Tibial artery (tissue), 4 donors: ENCODE data around the gene MATCAP1.

ENCODE experiments used
- DNase-seq, 2 donors: peaks; one replicate each; pipeline ENCODE4 v3.0.0-alpha.2; 2019
- H3K27ac ChIP-seq, 2 donors: fragments of 200-600 bp; sonication (generic) in 1 of 2; 1 replicate in 1 of 2; 2 replicates in 1 of 2; pipeline ENCODE4 v1.5.1; 2018 to 2019; ENCODE audit warnings: mild to moderate bottlenecking in 1 of 2
- H3K27me3 ChIP-seq, 2 donors: fragments of 200-600 bp; sonication (generic) in 1 of 2; one replicate each; pipeline versions ENCODE4 v1.5.1 to v1.6.0; 2016 to 2019
- H3K36me3 ChIP-seq, 3 donors: fragments of 200-600 bp; sonication (generic) in 2 of 3; one replicate each; pipeline ENCODE4 v1.5.1; 2016 to 2019; ENCODE audit warnings: mild to moderate bottlenecking in 2 of 3
- H3K4me1 ChIP-seq, 4 donors: fragments of 200-600 bp; sonication (generic) in 2 of 4; 1 replicate in 3 of 4; 2 replicates in 1 of 4; pipeline ENCODE4 v1.5.1; 2016 to 2019
- H3K4me3 ChIP-seq, 2 donors: fragments of 200-600 bp; sonication (generic) in 1 of 2; 1 replicate in 1 of 2; 2 replicates in 1 of 2; pipeline ENCODE4 v1.5.1; 2018 to 2019; ENCODE audit warnings: mild to moderate bottlenecking in 2 of 2
- H3K9me3 ChIP-seq, 3 donors: fragments of 200-600 bp; sonication (generic) in 1 of 3; one replicate each; pipeline ENCODE4 v1.5.1; 2016 to 2019
- intact Hi-C: fragments of 100-400 bp; cut with DNase I; formaldehyde crosslinking; loops from one replicate; pipeline ENCODE4 v1.15.0; 2023; ENCODE audit warnings: low total_unique reads
- TF ChIP-seq, protein P1 (sequence below), 2 experiments: fragments of 200-600 bp in 1 of 2; fragments of 450-650 bp in 1 of 2; IDR thresholded peaks; one replicate each; pipeline ENCODE4 v1.5.1; 2017 to 2019; ENCODE audit warnings: antibody characterized with exemption in 2 of 2, mild to moderate bottlenecking in 1 of 2, moderate library complexity in 1 of 2

Gene MATCAP1

DNA sequence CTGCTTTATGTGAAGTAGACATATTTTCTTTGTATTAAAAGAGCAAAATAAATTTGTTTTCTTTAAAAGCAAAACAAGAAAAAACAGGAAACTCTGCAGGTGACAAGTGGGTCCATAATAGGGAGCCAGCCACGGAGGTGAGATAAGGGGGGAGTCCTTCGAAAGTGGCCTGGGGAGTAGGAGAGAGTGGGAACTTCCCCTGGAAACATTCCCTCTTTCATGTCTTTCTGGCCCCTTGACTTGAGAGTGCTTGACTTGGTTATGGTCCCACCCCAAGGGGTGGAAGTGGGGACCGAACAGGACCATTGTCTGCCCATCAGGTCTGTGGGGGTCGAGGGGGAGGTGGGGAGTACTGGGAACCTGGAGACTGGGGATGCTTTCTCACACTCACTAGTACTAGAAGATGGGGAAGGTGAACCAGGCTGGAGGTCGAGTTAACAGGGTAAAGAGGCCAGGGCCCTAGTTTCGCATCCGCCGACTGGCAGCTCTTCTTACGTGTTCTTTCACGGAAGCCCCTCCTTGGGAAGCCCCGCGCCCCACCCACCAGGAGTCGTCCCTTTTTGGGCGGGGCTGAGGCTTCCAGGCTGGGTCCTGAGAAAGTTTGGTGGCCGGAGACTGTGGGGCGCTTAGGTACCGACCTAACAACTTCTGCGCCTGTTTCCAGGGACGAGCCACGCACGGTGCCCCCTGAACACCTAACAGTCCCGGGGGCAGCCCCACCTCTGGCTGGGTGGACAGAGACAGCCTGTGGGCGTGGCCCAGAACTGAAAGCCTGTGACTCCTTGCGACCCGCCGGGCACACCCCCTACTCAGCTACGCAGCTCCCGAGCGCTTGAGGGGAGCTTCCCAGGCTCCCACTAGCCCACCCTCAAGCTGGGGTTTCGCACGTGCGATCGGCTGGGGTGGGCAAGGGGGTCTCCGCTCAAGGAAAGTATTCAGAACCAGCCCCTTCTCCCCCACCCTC lies 24.8 kb downstream of the MATCAP1 start:
- no peaks in the 10 kb centered on the region for H3K9me3 ChIP-seq
- intact Hi-C loops: loop anchor here (5.0 kb wide), 2 partner anchors 142 to 1082 kb away; no protein-coding TSS in a partner anchor
- peak overlapping the region; percentile 71 to 80 for H3K27ac ChIP-seq
- H3K27me3 ChIP-seq: peaks cover 0 to 26% of the 10 kb centered on the region in 2 donors
- no peak for DNase-seq
- peaks cover 4 to 66% (median 53%) of the 10 kb centered on the region in 4 donors for H3K4me1 ChIP-seq
- H3K4me3 ChIP-seq: peak overlapping the region; percentile 70 to 93
- H3K36me3 ChIP-seq: no peaks in the 10 kb centered on the region
- TF ChIP-seq, protein P1, sequence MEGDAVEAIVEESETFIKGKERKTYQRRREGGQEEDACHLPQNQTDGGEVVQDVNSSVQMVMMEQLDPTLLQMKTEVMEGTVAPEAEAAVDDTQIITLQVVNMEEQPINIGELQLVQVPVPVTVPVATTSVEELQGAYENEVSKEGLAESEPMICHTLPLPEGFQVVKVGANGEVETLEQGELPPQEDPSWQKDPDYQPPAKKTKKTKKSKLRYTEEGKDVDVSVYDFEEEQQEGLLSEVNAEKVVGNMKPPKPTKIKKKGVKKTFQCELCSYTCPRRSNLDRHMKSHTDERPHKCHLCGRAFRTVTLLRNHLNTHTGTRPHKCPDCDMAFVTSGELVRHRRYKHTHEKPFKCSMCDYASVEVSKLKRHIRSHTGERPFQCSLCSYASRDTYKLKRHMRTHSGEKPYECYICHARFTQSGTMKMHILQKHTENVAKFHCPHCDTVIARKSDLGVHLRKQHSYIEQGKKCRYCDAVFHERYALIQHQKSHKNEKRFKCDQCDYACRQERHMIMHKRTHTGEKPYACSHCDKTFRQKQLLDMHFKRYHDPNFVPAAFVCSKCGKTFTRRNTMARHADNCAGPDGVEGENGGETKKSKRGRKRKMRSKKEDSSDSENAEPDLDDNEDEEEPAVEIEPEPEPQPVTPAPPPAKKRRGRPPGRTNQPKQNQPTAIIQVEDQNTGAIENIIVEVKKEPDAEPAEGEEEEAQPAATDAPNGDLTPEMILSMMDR (IDR thresholded peaks at IDR 0.05): no peak

DNA sequence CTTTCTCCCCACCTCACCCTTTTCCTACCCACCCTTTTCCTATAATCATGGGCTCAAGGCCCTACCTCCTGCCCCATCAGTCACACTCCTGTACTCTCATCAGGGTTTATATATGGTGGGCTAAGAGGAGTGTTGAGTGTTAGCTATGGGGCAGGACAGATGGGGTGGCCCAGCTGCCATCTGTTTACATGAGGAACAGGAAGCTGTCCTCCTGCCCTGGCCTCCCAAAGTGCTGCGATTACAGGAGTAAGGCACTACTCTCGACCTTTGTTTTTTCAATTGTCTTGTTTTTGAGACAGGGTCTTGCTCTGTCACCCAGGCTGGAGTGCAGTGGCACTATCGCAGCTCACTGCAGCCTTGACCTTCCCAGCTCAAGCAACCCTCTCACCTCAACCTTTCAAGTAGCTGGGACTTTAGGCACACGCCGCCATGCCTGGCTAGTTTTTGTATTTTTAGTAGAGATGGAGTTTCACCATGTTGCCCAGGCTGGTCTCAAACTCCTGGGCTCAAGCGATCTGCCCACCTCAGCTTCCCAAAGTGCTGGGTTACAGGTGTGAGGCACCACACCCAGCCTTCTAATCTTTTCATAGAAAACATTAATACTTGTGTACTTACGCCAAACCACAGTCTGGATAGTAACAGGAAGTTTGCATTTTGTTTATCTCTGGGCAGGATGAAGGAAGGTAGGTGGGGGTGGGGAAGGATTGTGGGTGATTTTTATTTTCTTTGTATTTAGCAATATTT lies 25.7 kb downstream of the MATCAP1 start:
- Histone ChIP-seq H3K9me3 (no peaks in the 10 kb centered on the region), H3K27me3 (peaks cover 0 to 19% of the 10 kb centered on the region in 2 donors), H3K4me1 (peaks cover 4 to 57% (median 44%) of the 10 kb centered on the region in 4 donors), H3K4me3 (no peak overlapping the region), H3K27ac (no peak overlapping the region), H3K36me3 (no peaks in the 10 kb centered on the region)
- no peak for DNase-seq
- intact Hi-C loops: loop anchor here (5.0 kb wide), 2 partner anchors 141 to 1081 kb away; no protein-coding TSS in a partner anchor
- TF ChIP-seq, protein P1 (IDR thresholded peaks at IDR 0.05): no peak

DNA sequence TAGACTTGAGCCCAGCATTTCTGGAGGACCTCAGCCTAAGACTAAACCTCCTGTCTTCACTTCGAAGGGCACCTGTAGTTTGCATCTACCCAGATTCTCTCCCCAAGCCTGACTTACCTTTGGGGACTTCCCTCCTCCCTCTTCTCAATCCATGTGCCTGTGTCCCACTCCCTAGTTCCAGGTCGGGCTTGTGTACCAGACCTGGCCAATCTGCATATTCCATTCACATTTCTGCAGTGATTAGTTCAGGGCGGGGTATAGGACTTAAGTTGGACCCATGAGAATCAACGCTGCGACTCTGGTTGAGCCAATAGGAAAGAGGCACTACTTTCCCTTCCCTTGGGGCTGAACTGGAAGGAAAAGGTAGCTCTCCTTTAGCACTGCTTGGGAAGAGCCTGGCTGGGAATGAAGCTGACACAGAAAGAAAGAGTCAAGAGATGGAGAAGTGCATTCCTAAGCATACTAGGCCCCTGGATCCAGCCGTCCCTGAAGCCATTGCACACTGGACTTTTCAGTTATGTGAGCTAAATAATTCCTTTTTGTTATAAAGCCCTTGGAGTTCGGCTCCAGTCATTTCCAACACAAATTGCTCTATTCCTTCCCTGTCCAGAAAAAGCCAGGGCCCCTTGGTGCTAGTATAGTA lies 26.5 kb downstream of the MATCAP1 start:
- no peak overlapping the region for H3K4me3 ChIP-seq
- H3K27ac ChIP-seq: no peak overlapping the region
- no peaks in the 10 kb centered on the region for H3K9me3 ChIP-seq
- H3K27me3 ChIP-seq: peaks cover 0 to 11% of the 10 kb centered on the region in 2 donors
- TF ChIP-seq, protein P1 (IDR thresholded peaks at IDR 0.05): no peak
- intact Hi-C loops: loop anchor here (5.0 kb wide), 2 partner anchors 140 to 1080 kb away; no protein-coding TSS in a partner anchor
- H3K36me3 ChIP-seq: no peaks in the 10 kb centered on the region
- peaks cover 0 to 49% (median 37%) of the 10 kb centered on the region in 4 donors for H3K4me1 ChIP-seq
- no peak for DNase-seq

DNA sequence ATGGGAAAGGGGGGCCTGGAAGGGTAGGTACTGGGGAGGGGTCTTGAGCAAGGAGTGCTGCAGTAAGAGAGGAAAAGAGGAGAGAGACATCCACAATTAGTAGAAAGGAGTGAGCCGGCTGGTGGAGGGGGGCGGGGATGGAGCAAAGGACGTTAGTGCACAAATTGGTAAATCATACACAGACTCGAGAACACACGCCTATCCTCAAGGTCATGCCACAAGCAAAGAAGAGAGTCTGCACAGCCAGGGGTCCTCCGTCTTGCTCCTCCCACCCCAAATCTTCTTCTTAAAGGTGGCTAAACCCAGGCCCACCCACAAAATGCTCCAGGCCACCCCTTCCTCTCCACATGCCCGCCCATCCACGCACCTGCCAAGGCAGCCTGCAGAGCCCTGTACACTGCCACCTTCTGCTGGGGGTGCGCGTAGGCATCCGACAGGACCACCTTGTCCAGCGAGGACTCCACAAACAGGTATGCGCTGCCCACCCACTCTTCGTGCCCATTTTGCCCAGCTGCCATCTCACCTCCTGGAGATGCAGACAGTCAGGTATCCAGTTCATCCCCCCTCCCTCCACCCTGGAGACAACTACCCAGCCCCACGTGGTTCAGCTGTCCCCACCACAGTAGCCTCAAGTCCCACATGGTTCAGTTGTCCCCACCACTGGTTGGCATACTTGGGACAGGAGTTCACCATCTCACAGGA lies 27.5 kb downstream of the MATCAP1 start:
- Histone ChIP-seq H3K27me3 (peaks cover 0 to 4% of the 10 kb centered on the region in 2 donors), H3K36me3 (no peaks in the 10 kb centered on the region), H3K4me3 (no peak overlapping the region), H3K27ac (no peak overlapping the region), H3K9me3 (no peaks in the 10 kb centered on the region), H3K4me1 (peaks cover 0 to 43% (median 31%) of the 10 kb centered on the region in 4 donors)
- intact Hi-C loops: loop anchor here (5.0 kb wide), 2 partner anchors 139 to 1079 kb away; no protein-coding TSS in a partner anchor
- DNase-seq: no peak
- TF ChIP-seq, protein P1 (IDR thresholded peaks at IDR 0.05): no peak
